Activated CD8-positive, alpha-beta T cell treated with anti-CD3 and anti-CD28 coated beads for 36 hours (primary cell): ENCODE measurements around the gene MUC13. TPM values are rescaled to one million over a fixed set of nuclear protein-coding genes. Genes with fewer than 3 reads are reported as not detected.

Experiments used
- ATAC-seq: fragments of 200-7000 bp; cut with Tn5 transposase; one replicate; pipeline ENCODE4 v1.10.0; 2021; ENCODE audit warnings: mild to moderate bottlenecking, moderate library complexity
- CTCF ChIA-PET: fragments of 350-600 bp; sonication (Branson Sonifier 250); formaldehyde crosslinking; loops from one replicate; lab custom pipeline; 2021; ENCODE audit warnings: antibody characterized with exemption; lab: Charles Lee
- POLR2A ChIA-PET: fragments of 350-600 bp; sonication (Branson Sonifier 250); formaldehyde crosslinking; loops from one replicate; lab custom pipeline; 2021; ENCODE audit warnings: antibody characterized with exemption; lab: Charles Lee
- DNase-seq: peaks from one replicate; pipeline ENCODE4 v3.0.0-alpha.2; 2020
- H3K27ac Mint-ChIP-seq: one replicate; pipeline ENCODE4 v1.8.0; 2021; ENCODE audit warnings: mild to moderate bottlenecking, mixed read lengths
- H3K27me3 Mint-ChIP-seq: one replicate; pipeline ENCODE4 v1.8.0; 2021; ENCODE audit warnings: mixed read lengths
- H3K36me3 Mint-ChIP-seq: one replicate; pipeline ENCODE4 v1.8.0; 2021; ENCODE audit warnings: low read depth, mixed read lengths
- H3K4me1 Mint-ChIP-seq: one replicate; pipeline ENCODE4 v1.8.0; 2021; ENCODE audit warnings: low read depth, mixed read lengths
- H3K4me3 Mint-ChIP-seq: one replicate; pipeline ENCODE4 v1.8.0; 2021; ENCODE audit warnings: mild to moderate bottlenecking, moderate library complexity, mixed read lengths
- H3K9me3 Mint-ChIP-seq: one replicate; pipeline ENCODE4 v1.8.0; 2021; ENCODE audit warnings: mixed read lengths
- intact Hi-C: fragments of 100-400 bp; cut with micrococcal nuclease; formaldehyde crosslinking; loops from one replicate; pipeline ENCODE4 v1.10.0; 2022
- total RNA-seq, 2 experiments: library from RNA; stranded (reverse); gene quantifications; one replicate each; pipeline ENCODE4 v1.2.3, GENCODE V29; 2021
- TF ChIP-seq, protein P1 (sequence below): fragments of 200-600 bp; IDR thresholded peaks from one replicate; pipeline ENCODE4 v1.8.0; 2022; ENCODE audit warnings: antibody characterized with exemption, mild to moderate bottlenecking

MUC13 gene
- total RNA-seq, 2 experiments from 2014 or later: not detected

- DNase-seq (no peak), ATAC-seq (no peak)
- no peaks in the 10 kb centered on the region for H3K36me3 Mint-ChIP-seq
- intact Hi-C loops: no loop called here
- no peak overlapping the region for H3K27ac Mint-ChIP-seq
- no peaks in the 10 kb centered on the region for H3K9me3 Mint-ChIP-seq
- CTCF ChIA-PET: interaction anchor here (0.9 to 3.9 kb wide), 5 partner anchors 9 to 200 kb away, joined by 3 to 27 read pairs (median 3); no protein-coding TSS in a partner anchor
- TF ChIP-seq, protein P1, sequence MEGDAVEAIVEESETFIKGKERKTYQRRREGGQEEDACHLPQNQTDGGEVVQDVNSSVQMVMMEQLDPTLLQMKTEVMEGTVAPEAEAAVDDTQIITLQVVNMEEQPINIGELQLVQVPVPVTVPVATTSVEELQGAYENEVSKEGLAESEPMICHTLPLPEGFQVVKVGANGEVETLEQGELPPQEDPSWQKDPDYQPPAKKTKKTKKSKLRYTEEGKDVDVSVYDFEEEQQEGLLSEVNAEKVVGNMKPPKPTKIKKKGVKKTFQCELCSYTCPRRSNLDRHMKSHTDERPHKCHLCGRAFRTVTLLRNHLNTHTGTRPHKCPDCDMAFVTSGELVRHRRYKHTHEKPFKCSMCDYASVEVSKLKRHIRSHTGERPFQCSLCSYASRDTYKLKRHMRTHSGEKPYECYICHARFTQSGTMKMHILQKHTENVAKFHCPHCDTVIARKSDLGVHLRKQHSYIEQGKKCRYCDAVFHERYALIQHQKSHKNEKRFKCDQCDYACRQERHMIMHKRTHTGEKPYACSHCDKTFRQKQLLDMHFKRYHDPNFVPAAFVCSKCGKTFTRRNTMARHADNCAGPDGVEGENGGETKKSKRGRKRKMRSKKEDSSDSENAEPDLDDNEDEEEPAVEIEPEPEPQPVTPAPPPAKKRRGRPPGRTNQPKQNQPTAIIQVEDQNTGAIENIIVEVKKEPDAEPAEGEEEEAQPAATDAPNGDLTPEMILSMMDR: no peak
- POLR2A ChIA-PET: interaction anchor here (1.0 to 1.8 kb wide), 2 partner anchors 12 to 13 kb away, joined by 3 to 7 read pairs; no protein-coding TSS in a partner anchor
- H3K27me3 Mint-ChIP-seq: peaks cover 35% of the 10 kb centered on the region
- H3K4me1 Mint-ChIP-seq: peaks cover 7% of the 10 kb centered on the region
- peak overlapping the region; percentile 55 for H3K4me3 Mint-ChIP-seq
Measured at GRCh38 chr3:124888482-124889441, 45.8 kb downstream of the MUC13 start.

DNA sequence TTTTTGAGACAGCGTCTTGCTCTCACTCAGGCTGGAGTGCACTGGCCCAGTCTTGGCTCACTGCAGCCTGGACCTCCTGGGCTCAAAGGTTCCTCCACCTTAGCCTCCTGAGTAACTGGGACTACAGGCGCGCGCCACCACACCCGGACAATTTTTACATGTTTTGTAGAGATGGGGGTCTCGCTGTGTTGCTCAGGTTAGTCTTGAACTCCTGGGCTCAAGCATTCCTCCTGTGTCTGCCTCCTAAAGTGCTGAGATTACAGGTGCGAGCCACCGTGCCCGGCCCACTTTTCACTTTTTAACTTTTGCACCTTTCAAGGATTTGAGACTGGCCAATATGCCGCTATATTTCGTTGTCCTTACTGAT is 46.6 kb downstream of the MUC13 start:
- intact Hi-C loops: no loop called here
- H3K4me1 Mint-ChIP-seq: peaks cover 7% of the 10 kb centered on the region
- ATAC-seq (no peak), DNase-seq (no peak)
- no peaks in the 10 kb centered on the region for H3K9me3 Mint-ChIP-seq
- no peak overlapping the region for H3K27ac Mint-ChIP-seq
- H3K36me3 Mint-ChIP-seq: no peaks in the 10 kb centered on the region
- H3K27me3 Mint-ChIP-seq: peaks cover 38% of the 10 kb centered on the region
- ChIA-PET CTCF (interaction anchor here (3.9 kb wide), 2 partner anchors 14 to 127 kb away, joined by 22 to 27 read pairs; no protein-coding TSS in a partner anchor), POLR2A (interaction anchor here (1.8 kb wide), 1 partner anchor 14 kb away, joined by 7 read pairs; no protein-coding TSS in a partner anchor)
- H3K4me3 Mint-ChIP-seq: peak overlapping the region; percentile 55
- TF ChIP-seq, protein P1: no peak

- Mint-ChIP-seq H3K4me1 (peaks cover 7% of the 10 kb centered on the region), H3K9me3 (no peaks in the 10 kb centered on the region), H3K36me3 (no peaks in the 10 kb centered on the region), H3K27ac (no peak within 1 kb of the TSS), H3K27me3 (peaks cover 41% of the 10 kb centered on the region), H3K4me3 (peak within 1 kb of the TSS; percentile 55)
- TF ChIP-seq, protein P1: no peak
- ChIA-PET CTCF (interaction anchor here (1.6 kb wide), 1 partner anchor 127 kb away, joined by 3 read pairs; no protein-coding TSS in a partner anchor), POLR2A (interaction anchor here (1.8 kb wide), 1 partner anchor 14 kb away, joined by 7 read pairs; no protein-coding TSS in a partner anchor)
- DNase-seq (peak; percentile 57), ATAC-seq (peak; percentile 83)
- intact Hi-C loops: no loop called here
Measured at GRCh38 chr3:124887177-124887931, 47.2 kb downstream of the MUC13 start, which contains the start of gene ITGB5. Gene ITGB5, minus strand, starts transcription at chr3:124887365. Its CDS starts 365 bp downstream, at chr3:124887000.

DNA sequence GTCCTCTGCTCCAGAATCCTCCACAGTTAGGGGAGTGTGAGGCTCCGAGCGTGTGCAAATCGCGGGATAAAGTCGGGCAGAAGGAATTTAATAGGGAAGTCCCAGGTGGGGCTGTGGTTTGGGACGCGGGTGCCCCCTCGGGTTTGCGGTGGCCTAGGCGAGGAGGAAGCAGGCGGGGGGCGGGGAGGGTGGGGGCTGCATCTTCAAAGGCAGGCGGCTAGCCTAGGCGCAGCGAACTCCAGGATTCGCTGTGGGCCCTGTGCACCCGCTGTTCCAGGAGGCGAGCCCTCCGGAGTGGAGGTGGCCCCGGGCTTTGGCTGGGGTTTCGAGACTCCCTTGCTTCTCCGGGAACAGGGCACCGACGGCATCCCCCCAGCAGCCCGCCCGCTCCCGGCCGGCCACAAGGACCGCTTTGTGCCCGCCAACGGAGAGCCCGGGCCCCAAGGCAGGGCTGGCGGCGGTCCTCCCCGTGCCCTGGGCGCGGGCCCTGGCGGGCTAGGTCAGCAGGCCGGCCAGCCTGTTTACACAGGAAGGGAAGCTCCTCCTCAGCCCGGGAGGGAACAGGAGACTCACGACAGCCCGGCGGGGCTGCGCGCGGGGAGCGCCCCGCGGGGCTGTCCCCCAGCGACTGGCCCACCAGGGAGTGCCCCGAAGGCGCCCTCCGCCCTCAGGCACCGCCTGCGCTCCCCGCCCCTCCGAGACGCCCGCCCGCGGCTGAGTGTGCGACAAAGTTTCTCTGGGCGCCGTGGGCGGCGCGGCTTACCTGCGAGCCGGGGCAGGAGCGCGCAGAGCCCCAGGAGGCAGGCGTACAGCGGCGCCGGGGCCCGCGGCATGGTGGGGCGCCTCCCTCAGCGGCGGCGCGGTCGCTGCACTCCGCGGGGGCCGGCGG is 48.1 kb downstream of the MUC13 start:
- Mint-ChIP-seq H3K4me1 (peaks cover 7% of the 10 kb centered on the region), H3K4me3 (peak overlapping the region; percentile 30), H3K27me3 (peaks cover 46% of the 10 kb centered on the region), H3K36me3 (no peaks in the 10 kb centered on the region), H3K27ac (no peak overlapping the region), H3K9me3 (no peaks in the 10 kb centered on the region)
- ChIA-PET POLR2A (no interaction called here), CTCF (interaction anchor here (1.6 to 2.1 kb wide), 2 partner anchors 15 to 126 kb away, joined by 3 to 5 read pairs; no protein-coding TSS in a partner anchor)
- TF ChIP-seq, protein P1: no peak
- intact Hi-C loops: no loop called here
- ATAC-seq: peak; percentile 75
- DNase-seq: peak; percentile 49
